Right lobe of liver (tissue), 4 donors: ENCODE results near the gene KIRREL3.

Experiments
- POLR2A ChIP-seq: fragments of 450-650 bp; IDR thresholded peaks from one replicate; pipeline ENCODE4 v1.6.1; 2017; ENCODE audit warnings: antibody characterized with exemption, mild to moderate bottlenecking
- TF ChIP-seq, protein P1 (sequence below), 4 donors: fragments of 200-600 bp in 3 of 4; fragments of 450-650 bp in 1 of 4; IDR thresholded peaks; one replicate each; pipeline versions ENCODE4 v1.5.1 to v1.8.0; 2016 to 2022; ENCODE audit warnings: antibody characterized with exemption in 4 of 4, mild to moderate bottlenecking in 2 of 4
- donor health status: DM: no; HTN: no; CAD: no.
- donor health status: DM: no; HTN: no; CAD: no.
- donor health status: DM: no; HTN: yes; CAD: no.

DNA sequence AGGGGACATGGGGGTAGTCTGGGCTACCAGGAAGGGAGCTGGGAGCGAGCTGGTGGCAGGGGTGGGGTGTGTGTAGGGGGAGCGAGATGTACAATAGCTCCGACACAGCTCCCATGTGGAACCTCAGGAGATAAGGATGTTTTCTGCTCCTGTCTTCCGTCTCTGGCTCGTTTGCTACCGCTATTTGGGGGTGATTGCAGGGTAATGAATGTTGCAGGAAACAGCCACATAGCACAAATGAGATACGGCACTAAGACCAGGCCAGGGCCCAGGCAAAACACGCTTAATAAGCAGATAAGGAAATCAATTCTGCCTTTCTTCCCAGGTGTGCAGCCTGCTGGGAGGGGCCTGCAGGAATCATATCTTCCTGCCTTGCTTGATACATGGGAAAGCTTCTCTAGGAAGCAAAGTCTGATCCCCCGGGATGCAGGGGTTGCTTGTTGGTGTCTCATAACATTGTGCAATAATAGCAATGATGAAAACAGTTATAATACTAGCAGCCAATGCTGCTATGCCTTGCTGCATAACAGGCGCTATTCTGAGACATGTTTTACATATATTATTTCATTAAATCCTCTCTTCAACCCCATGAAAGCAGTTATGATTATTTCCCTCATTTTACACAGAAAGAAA is 486.4 kb downstream of the KIRREL3 start:
- TF ChIP-seq, protein P1, sequence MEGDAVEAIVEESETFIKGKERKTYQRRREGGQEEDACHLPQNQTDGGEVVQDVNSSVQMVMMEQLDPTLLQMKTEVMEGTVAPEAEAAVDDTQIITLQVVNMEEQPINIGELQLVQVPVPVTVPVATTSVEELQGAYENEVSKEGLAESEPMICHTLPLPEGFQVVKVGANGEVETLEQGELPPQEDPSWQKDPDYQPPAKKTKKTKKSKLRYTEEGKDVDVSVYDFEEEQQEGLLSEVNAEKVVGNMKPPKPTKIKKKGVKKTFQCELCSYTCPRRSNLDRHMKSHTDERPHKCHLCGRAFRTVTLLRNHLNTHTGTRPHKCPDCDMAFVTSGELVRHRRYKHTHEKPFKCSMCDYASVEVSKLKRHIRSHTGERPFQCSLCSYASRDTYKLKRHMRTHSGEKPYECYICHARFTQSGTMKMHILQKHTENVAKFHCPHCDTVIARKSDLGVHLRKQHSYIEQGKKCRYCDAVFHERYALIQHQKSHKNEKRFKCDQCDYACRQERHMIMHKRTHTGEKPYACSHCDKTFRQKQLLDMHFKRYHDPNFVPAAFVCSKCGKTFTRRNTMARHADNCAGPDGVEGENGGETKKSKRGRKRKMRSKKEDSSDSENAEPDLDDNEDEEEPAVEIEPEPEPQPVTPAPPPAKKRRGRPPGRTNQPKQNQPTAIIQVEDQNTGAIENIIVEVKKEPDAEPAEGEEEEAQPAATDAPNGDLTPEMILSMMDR (IDR thresholded peaks at IDR 0.05) = no peak
- no peak for TF ChIP-seq POLR2A
